A204.1 (cell line): ENCODE data around the gene ENG.
"Not testable (repeated sequence)": the region's sequence is repeated elsewhere in the genome, so short reads cannot be mapped to it uniquely, and the experiment has no call there.

Source experiments
- FAIRE-seq: peaks from 2 replicates; lab custom pipeline; 2012; peaks lifted over from hg19 to GRCh38; lab: Jason Lieb, UNC

ENG gene

GRCh38 chr9:127854184-127854806, at the start of gene ENG:
Gene ENG (minus strand): TSS chr9:127854658. CDS start chr9:127854355, 303 bp downstream.
- FAIRE-seq: no peak

GRCh38 chr9:127903557-127904475, 49.4 kb upstream of the ENG start:
- FAIRE-seq: no peak

- FAIRE-seq: no peak
These were observed 44.9 kb upstream of the ENG start, which contains the start of gene ST6GALNAC6 for GRCh38 chr9:127899128-127899943. Gene ST6GALNAC6 (minus strand): TSS chr9:127899603. CDS start chr9:127897981, 1,622 bp downstream.

- no peak for FAIRE-seq
These were observed 44.1 kb upstream of the ENG start for GRCh38 chr9:127898433-127899127.

GRCh38 chr9:127897193-127897692, 42.8 kb upstream of the ENG start:
- FAIRE-seq: no peak

GRCh38 chr9:127896395-127897192, 42.1 kb upstream of the ENG start:
- FAIRE-seq: no peak

GRCh38 chr9:127895811-127896210, 41.4 kb upstream of the ENG start:
- no peak for FAIRE-seq

- FAIRE-seq: no peak
These were observed 38.9 kb upstream of the ENG start for GRCh38 chr9:127893392-127893791.

- FAIRE-seq: no peak
These were observed 38.4 kb upstream of the ENG start for GRCh38 chr9:127892831-127893230.

GRCh38 chr9:127890053-127890452, 35.6 kb upstream of the ENG start:
- no peak for FAIRE-seq

- FAIRE-seq: no peak
These were observed 33.3 kb upstream of the ENG start for GRCh38 chr9:127887792-127888191.

- FAIRE-seq: no peak
These were observed 32.0 kb upstream of the ENG start for GRCh38 chr9:127886401-127886972.

- no peak for FAIRE-seq
These were observed 31.2 kb upstream of the ENG start for GRCh38 chr9:127885508-127886281.

GRCh38 chr9:127884976-127885490, 30.6 kb upstream of the ENG start:
- no peak for FAIRE-seq

GRCh38 chr9:127884427-127884911, 30.0 kb upstream of the ENG start:
- FAIRE-seq: no peak

GRCh38 chr9:127883959-127884358, 29.5 kb upstream of the ENG start:
- FAIRE-seq: no peak

GRCh38 chr9:127881715-127882114, 27.3 kb upstream of the ENG start:
- not testable (repeated sequence) for FAIRE-seq

GRCh38 chr9:127880143-127880542, 25.7 kb upstream of the ENG start:
- no peak for FAIRE-seq

GRCh38 chr9:127878652-127879390, 24.4 kb upstream of the ENG start:
- FAIRE-seq: no peak
